GM12872 (cell line): ENCODE results near the gene LSM3.

Source experiments
- TF ChIP-seq, protein P1 (sequence below): IDR thresholded peaks from 3 replicates; pipeline ENCODE4 v1.5.1; 2011; ENCODE audit warnings: low read depth, mild to moderate bottlenecking, low read length, moderate library complexity; ENCODE audit not compliant: insufficient read depth

Gene LSM3

GRCh38 chr3:14152963-14153355 is 25.7 kb upstream of the LSM3 start:
- TF ChIP-seq, protein P1, sequence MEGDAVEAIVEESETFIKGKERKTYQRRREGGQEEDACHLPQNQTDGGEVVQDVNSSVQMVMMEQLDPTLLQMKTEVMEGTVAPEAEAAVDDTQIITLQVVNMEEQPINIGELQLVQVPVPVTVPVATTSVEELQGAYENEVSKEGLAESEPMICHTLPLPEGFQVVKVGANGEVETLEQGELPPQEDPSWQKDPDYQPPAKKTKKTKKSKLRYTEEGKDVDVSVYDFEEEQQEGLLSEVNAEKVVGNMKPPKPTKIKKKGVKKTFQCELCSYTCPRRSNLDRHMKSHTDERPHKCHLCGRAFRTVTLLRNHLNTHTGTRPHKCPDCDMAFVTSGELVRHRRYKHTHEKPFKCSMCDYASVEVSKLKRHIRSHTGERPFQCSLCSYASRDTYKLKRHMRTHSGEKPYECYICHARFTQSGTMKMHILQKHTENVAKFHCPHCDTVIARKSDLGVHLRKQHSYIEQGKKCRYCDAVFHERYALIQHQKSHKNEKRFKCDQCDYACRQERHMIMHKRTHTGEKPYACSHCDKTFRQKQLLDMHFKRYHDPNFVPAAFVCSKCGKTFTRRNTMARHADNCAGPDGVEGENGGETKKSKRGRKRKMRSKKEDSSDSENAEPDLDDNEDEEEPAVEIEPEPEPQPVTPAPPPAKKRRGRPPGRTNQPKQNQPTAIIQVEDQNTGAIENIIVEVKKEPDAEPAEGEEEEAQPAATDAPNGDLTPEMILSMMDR, result no peak

DNA sequence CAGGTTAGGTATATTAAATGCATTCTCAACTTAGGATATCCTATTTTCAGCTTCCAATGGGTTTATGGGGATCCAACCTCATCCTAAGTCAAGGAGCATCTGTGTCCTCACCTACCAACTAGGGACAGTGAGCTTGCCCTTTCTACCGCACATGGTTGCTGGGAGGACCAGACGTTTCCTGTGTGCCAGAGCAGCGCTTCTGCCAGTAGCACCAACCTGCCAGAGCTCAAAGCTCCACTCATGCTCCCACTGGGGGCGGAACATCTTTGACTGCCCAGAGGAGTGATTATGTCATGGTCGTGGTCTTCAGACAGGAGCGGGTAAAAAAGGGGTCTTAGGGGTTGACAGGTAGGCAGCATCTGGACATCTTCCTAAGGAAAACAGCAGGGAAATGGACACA is 25.0 kb upstream of the LSM3 start:
- TF ChIP-seq, protein P1, result no peak

GRCh38 chr3:14154276-14154675 is 24.3 kb upstream of the LSM3 start:
- TF ChIP-seq, protein P1, result no peak

DNA sequence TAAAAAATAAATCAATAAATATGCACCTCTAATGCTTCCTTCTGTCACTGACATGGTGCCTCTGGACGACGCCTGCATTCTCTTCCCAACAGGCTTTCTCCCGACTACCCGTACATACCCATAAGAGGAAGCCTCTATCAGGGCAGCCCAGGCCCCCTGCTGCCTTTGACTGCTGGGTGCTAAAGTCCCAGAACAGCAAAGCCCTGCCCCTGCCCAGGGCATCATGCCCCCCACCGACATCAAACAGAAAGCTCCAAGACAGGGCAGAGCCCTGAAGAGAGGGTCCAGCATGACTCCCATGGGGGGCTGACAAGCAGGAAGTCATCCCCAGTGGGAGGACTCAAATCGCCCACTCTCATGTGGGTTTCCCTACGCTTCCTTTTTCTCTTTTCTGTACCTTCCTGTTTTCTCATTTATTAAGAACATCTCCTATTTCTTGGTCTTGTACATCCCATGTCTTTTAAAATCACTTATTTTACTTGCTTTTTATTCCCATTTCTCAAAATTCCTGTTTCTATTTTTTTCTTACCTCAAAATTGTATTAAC is 23.6 kb upstream of the LSM3 start:
- TF ChIP-seq, protein P1, result no peak

- TF ChIP-seq, protein P1, result no peak
Observed at GRCh38 chr3:14156201-14156600, 22.4 kb upstream of the LSM3 start.

DNA sequence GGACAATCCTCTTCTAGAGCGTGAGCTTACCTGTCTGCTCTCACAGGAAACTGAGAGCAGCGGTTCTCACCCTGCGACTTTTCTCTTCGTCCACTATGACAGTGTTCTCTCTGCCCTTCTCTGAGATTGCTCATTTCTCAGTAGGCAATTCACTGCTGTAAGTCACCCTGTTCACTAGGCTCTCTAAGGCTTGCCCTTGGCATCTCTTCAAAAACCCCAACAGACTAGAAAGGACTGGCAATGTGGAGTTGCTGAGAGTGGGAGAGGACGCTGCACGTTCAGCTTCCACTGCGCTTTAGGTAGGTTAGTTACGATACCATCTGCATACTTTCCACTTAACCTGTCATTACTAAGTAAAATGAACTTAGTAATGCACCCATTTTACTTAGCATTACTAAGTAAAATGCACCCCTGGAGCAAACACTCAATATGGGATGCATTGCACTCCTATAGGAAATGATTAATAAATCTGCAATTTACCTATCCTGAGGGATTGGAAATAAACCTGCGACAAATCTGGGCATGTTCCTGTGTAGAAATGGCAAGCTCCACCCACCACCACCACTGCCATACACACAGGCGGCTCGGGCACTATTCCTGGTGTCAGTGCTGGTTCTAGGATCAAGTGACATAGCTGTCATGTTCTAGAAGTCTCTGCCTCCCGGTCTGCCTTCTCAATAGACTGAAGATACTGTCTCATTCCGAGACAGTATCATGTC is 21.6 kb upstream of the LSM3 start:
- TF ChIP-seq, protein P1, result no peak

GRCh38 chr3:14157951-14158350 is 20.7 kb upstream of the LSM3 start:
- TF ChIP-seq, protein P1, result no peak

DNA sequence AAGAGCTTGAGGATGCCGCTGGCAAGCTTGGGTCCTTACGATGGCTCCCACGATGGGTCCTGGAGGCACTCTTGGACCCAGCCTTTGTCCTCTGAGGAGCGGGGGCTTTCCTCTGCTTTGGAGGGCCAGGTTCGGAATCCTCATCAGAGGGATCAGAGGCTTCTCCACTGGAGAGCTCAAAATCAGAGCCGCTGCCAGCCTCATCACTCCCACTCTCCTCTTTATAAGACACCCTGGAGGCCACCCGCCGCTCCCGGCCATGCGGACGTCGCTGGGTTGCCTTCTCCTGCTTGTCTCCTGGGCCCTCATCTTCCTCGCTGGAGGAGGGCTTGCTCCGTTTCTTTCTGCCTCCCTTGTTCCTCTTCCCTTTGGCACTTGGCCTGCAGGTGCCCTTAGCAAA is 20.2 kb upstream of the LSM3 start:
- TF ChIP-seq, protein P1, result no peak
